HepG2 (cell line): ENCODE measurements around the gene TUT4. TPM values are rescaled to one million over a fixed set of nuclear protein-coding genes. Genes with fewer than 3 reads are reported as not detected.

Experiments
- ATM ChIP-seq: fragments of 450-650 bp; IDR thresholded peaks from 2 replicates; pipeline ENCODE4 v1.7.1; 2017; ENCODE audit warnings: mild to moderate bottlenecking, borderline replicate concordance
- CCDC6 ChIP-seq: sonication (generic); formaldehyde crosslinking; IDR thresholded peaks from 2 replicates; pipeline ENCODE4 v1.8.1; 2022; ENCODE audit warnings: mild to moderate bottlenecking, missing genetic modification reagents, moderate library complexity
- FOXO1 ChIP-seq: sonication (generic); formaldehyde crosslinking; IDR thresholded peaks from 2 replicates; pipeline ENCODE4 v1.4.0; 2020; ENCODE audit warnings: missing genetic modification reagents
- MLLT10 ChIP-seq: sonication (generic); formaldehyde crosslinking; IDR thresholded peaks from 2 replicates; pipeline ENCODE4 v1.4.0; 2020; ENCODE audit warnings: missing genetic modification reagents
- MTF2 ChIP-seq: sonication (generic); formaldehyde crosslinking; IDR thresholded peaks from 2 replicates; pipeline ENCODE4 v1.5.0; 2020; ENCODE audit warnings: missing genetic modification reagents, borderline replicate concordance
- SMYD3 ChIP-seq: sonication (generic); formaldehyde crosslinking; IDR thresholded peaks from 2 replicates; pipeline ENCODE4 v1.8.1; 2023; ENCODE audit warnings: mild to moderate bottlenecking, missing genetic modification reagents
- SNAPC4 ChIP-seq: sonication (generic); formaldehyde crosslinking; IDR thresholded peaks from 2 replicates; pipeline ENCODE4 v1.4.0; 2020; ENCODE audit warnings: mild to moderate bottlenecking, missing genetic modification reagents
- SOX5 ChIP-seq: IDR thresholded peaks from 2 replicates; pipeline ENCODE4 v1.6.1; 2016; ENCODE audit warnings: borderline replicate concordance
- ZBTB33 ChIP-seq: sonication (generic); formaldehyde crosslinking; IDR thresholded peaks from 2 replicates; pipeline ENCODE4 v1.4.0; 2020; ENCODE audit warnings: missing genetic modification reagents
- ZNF816 ChIP-seq: sonication (generic); formaldehyde crosslinking; IDR thresholded peaks from 2 replicates; pipeline ENCODE4 v1.8.0; 2022; ENCODE audit warnings: missing genetic modification reagents, mild to moderate bottlenecking, borderline replicate concordance
- polyA plus RNA-seq, 8 experiments: library from polyadenylated mRNA; depleted of rRNA in 3 of 8; stranded (reverse) in 7 of 8; unstranded in 1 of 8; fragments of >200 nt; fragmentation: Illumina TruSeq in 4 of 8; extraction: Trizol in 4 of 8; gene quantifications; 2 replicates each; pipeline versions ENCODE4 v1.2.1 to v1.2.3, GENCODE V29; 2011 to 2016; ENCODE audit warnings: low read depth in 4 of 8, missing spikeins in 1 of 8, mixed read lengths in 1 of 8; ENCODE audit not compliant: insufficient read depth in 1 of 8
- total RNA-seq, 5 experiments: library from RNA; depleted of rRNA; stranded (reverse); fragments of >200 nt; fragmentation: Illumina TruSeq; extraction: Trizol; gene quantifications; 2 replicates each; pipeline ENCODE4 v1.2.3, GENCODE V29; 2016; ENCODE audit warnings: low read depth in 1 of 5

Gene TUT4
- total and polyA plus RNA-seq, 2 of the 13 experiments (the other 11 are each of a cell fraction or from before 2014, with no cell fraction given): 44.7 to 53.5 TPM

GRCh38 chr1:52569449-52570210 lies 16.7 kb upstream of the TUT4 start (continued):
- TF ChIP-seq SNAPC4 (CRISPR knock-in tag) (no peak), SOX5 (no peak), FOXO1 (no peak), ATM (no peak), ZBTB33 (CRISPR knock-in tag) (no peak), MTF2 (CRISPR knock-in tag) (no peak), CCDC6 (CRISPR knock-in tag) (no peak), ZNF816 (CRISPR knock-in tag) (no peak), SMYD3 (CRISPR knock-in tag) (no peak), MLLT10 (no peak)
